G401.6 (cell line): ENCODE data around the gene KCTD11.
A peak's percentile ranks its signal among the peaks of the same experiment; 100 is the strongest.
"Not testable (repeated sequence)": the region's sequence is repeated elsewhere in the genome, so short reads cannot be mapped to it uniquely, and the experiment has no call there.

Experiments used
- FAIRE-seq: peaks from 2 replicates; lab custom pipeline; 2012; peaks lifted over from hg19 to GRCh38; lab: Jason Lieb, UNC

Gene KCTD11

DNA sequence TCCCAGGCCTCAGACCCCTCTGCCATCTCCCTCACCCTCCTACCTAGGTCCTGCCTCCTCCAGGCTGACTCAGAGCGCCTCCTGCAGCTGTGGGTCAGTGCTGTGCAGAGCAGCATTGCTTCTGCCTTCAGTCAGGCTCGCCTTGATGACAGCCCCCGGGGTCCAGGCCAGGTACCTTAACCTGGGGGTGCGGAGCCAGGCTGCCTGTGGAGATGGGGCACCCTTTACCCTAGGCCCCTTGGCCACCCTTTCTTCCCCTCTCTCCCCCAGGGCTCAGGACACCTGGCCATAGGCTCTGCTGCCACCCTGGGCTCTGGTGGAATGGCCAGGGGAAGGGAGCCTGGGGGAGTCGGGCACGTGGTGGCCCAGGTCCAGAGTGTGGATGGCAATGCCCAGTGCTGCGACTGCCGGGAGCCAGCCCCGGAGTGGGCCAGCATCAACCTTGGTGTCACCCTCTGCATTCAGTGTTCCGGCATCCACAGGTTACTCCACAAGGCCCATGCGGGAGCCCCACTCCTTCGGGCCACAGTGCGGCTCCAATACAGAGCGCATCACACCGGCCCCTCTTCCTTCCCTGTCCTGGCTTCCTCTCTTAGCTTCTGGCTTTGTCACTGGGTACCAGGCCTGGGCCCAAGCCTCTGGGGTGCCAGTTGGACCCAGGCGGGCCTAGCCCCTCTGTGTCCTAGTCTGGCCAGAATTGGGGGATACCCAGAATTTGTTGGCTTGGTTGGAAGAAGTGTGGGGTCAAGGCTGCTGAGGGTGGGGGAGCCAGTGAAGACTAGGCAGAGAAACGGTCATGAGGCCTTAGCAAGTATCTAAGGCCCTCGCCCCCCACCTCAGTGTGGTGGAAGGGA, 5.0 kb upstream of the KCTD11 start:
- no peak for FAIRE-seq

DNA sequence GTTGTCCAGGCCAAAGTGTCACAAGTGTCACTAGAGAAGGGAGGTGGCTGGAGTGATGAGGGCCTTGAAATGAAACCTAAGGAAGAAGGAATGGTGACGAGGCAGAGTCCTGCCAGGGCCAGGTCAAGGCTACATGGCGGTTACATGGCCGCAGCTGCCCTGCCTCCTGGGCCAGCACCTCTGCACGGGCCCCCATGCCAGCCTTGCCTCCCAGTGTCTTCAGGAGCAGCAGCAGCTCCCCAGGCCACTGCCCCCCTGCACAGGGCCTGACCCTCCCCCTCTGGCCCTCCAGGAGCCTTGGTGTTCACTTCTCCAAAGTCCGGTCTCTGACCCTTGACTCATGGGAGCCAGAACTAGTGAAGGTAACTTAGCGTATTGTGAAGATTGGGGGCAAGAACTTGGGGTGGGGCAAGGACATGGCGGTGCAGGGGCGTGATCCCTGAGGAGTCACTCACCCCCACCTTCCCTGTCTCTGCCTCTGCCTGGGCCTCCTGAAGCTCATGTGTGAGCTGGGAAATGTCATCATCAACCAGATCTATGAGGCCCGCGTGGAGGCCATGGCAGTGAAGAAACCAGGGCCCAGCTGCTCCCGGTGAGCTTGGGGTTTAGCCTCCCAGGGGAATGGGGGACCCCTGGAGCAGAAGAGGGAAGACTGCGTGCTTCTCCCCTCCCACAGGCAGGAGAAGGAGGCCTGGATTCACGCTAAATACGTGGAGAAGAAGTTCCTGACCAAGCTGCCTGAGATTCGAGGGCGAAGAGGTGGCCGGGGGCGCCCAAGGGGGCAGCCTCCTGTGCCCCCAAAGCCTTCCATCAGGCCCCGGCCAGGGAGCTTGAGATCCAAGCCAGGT, 4.1 kb upstream of the KCTD11 start:
- FAIRE-seq, result no peak

DNA sequence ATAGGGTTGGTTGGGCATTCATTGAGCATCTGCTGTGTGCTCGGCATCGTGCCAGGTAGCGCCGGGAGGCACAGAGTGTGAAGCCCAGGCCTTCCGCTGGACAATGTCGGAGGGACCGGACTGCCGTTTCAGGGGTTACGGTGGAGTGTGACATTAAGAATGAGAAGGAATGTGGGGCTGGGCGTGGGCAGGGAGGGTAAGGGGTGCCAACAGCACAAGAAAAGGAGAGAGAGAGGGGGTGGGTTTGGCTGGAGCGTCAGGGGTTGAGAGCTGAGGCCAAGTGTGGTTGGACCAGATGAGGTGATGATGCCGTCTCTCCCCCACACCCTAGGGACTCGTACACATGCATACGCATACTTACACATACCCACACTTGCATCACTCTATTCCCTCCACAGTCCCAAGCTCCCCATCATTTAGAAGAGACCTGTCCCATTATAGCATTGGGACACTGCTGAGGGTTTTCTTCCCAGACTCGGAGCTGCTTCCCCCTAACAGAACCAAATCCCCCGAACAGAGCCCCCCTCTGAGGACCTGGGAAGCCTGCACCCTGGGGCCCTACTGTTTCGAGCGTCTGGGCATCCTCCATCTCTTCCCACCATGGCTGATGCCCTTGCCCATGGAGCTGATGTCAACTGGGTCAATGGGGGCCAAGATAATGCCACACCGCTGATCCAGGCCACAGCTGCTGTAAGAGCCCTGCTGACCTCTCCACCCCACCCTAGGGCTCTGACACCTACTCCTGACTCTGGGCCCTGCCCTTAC, 3.3 kb upstream of the KCTD11 start:
- no peak for FAIRE-seq

DNA sequence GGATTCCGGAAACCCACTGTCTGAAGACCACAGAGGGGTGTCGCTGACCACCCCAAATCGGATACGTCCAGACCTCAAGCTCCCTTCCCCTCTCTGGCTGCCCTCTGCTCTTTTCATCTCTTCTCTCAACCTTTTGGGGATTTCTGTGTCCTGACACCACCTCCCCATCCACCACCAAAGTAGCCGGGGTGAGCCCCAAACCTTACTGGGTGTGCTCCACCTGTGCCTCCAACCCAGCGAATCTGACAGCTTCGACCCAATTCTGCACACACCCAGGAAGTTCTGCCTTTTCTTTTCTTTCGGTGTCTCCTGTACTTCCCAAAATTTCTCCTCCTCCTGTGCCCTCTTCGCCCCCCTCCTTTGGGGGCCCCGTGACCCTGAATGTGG, 534 bp downstream of the KCTD11 start:
- no peak for FAIRE-seq

DNA sequence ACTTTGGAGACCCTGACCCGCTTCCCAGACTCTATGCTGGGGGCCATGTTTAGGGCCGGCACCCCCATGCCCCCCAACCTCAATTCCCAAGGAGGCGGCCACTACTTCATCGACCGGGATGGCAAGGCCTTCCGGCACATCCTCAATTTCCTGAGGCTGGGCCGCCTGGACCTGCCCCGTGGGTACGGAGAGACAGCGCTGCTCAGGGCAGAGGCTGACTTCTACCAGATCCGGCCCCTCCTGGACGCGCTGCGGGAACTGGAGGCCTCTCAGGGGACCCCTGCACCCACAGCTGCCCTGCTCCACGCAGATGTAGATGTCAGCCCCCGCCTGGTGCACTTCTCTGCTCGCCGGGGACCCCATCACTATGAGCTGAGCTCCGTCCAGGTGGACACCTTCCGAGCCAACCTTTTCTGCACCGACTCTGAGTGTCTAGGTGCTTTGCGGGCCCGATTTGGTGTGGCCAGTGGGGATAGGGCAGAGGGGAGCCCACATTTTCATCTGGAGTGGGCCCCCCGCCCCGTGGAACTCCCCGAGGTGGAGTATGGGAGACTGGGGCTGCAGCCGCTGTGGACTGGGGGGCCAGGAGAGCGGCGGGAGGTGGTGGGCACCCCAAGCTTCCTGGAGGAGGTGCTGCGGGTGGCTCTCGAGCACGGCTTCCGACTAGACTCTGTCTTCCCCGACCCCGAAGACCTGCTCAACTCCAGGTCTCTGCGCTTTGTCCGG, 1.1 kb downstream of the KCTD11 start:
- FAIRE-seq, result no peak

DNA sequence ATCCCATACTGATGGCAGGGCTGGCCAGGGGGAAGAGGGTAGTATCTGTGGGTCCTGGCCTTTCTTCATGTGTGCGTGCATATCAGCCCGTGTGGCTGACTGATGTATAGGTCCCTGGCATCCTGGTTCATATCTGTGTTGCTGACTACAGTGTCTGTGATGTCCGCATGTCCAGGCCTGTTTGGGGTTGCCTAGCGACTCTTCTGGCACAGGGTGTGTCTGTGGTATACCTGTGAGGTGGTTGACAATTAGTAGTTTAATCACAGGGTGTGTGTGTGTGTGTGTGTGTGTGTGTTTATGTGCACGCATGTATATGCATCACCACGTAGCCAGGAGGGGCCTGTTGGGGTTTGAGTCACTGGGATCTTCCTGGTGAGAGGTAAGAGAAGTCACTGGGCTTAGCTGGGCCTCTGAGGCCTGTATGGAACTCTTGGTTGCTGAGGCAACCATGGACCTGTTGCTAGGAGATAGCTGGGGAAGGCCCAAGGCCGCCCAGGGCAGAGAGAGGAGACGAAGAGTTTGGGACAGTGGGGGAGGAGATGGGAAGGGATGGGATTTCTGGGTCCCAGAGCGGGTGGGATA, 2.4 kb downstream of the KCTD11 start:
- no peak for FAIRE-seq

DNA sequence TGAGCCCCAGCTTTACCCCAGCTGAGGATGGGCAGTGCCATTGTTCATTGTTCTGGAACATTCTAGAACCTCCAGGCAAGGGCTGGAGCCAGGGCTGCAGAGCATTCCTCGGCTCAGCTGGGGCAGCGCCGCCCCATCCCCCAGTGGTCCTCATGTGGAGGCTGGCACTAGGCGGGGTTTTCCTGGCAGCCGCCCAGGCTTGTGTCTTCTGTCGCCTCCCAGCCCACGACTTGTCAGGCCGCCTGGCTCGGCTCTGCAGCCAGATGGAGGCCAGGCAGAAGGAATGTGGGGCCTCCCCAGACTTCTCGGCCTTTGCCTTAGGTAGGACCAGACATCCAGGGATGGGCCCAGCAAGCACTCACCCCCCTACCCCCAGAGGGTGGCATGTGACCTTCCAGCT, 3.1 kb downstream of the KCTD11 start, which contains the start of gene TMEM95:
Gene TMEM95, plus strand, starts transcription at position 104 of the 400 bp plus-strand sequence. Its CDS starts 49 bp downstream, at position 153.
- FAIRE-seq, result no peak

DNA sequence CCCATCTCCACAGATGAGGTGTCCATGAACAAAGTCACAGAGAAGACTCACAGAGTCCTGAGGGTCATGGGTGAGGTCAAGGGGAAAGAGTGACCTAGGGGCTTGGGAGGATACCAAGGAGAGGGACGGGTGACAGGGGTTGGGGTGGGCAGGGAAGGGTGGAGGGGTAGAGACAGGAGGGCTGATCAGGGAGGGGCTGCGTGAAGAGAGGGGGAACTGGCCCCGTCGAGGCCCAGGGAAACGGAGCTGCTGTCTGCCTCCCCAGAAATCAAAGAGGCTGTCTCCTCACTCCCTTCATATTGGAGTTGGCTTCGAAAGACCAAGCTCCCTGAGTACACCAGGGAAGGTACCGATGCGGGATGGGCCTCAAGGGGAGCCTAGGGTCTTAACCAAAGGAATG, 3.6 kb downstream of the KCTD11 start:
- no peak for FAIRE-seq

DNA sequence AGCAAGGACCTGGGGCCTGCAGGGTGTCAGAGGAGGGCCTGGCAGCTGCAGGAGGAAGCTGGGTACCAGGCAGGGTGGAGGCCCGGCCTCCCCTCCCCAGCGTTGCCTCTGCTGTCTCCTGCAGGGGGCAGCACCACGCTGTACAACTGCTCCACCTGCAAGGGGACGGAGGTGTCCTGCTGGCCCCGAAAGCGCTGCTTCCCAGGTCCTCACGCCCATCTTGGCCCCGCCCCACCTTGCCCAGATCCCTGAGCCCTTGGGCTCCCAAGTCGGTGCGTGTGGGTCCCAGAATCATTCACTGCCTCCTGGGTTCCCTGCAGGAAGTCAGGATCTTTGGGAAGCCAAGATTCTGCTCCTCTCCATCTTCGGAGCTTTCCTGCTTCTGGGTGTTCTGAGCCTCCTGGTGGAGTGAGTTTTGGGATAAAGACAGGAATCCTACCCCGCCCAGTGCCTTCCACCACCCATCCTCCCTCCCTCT, 4.1 kb downstream of the KCTD11 start:
- FAIRE-seq, result peak; percentile 77

DNA sequence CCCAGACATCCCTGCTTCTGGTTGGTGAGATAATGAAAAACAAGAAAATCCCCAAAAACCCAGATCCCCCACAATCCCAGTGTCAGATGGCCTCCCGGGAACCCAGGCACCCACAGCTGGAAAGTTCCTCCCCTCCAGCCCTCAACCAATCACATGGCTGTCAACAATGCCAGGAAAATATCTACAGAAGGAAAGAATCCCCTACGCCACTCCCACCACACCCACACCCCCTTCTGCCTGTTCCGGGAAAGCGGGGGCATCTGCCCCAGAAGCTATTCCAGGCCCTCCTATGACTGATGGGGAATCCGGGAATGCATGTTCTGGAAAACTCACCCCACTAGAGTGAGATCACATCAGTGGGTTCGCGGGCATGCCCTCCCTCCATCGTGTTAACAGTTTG, 4.8 kb downstream of the KCTD11 start:
- no peak for FAIRE-seq

DNA sequence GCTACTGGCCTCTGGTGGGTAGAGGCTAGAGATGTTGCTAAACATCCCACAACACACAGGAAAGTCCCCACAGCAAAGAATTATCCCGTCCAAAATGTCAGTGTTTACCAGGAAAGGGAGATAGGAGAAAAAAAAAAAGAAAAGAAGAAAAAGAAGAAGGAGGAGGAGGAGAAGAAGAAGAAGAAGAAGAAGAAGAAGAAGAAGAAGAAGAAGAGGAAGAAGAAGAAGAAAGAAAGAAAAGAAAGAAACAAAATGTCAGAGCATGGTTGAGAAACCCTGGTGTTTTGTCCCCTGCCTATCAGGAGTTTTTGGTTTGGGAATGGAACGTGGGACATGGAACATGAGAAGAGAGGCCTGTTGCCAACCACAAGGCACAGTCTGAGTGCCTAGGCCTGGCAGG, 5.4 kb downstream of the KCTD11 start:
- FAIRE-seq, result no peak

DNA sequence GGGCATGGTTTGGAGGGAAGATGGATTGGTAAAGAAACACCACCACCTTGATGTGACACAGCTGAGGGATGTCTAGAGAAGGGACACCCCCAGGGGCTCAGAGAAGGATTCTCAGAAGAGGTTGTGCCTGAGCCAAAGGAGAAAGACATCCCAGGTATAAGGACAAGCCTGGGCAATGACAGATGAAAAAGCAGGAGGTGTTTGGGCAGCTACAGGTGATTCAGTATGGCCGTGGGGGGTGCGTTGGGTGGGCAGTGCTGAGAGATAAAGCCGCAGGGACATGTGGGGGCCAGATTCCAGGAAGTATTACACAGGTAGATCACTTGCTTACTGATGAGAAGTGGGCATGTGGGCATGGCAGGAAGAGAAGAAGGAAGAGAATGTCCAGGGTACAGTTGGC, 9.9 kb downstream of the KCTD11 start:
- no peak for FAIRE-seq

DNA sequence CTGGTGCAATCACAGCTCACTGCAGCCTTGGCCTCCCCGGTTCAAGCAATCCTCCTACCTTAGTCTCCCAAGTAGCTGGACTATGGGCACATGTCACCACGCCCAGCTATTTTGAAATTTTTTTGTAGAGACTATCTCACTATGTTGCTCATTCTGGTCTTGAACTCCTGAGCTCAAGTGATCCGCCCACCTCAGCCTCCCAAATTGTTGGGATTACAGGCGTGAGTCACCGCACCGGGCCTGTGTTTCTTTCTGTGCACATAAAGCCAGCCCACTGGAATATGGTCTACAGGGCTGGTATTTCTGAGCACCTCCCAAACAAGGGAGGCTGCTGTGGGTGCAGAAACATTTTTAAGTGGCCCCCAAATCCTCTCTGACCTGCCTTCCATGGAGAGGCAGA, 11.3 kb downstream of the KCTD11 start:
- FAIRE-seq, result no peak

DNA sequence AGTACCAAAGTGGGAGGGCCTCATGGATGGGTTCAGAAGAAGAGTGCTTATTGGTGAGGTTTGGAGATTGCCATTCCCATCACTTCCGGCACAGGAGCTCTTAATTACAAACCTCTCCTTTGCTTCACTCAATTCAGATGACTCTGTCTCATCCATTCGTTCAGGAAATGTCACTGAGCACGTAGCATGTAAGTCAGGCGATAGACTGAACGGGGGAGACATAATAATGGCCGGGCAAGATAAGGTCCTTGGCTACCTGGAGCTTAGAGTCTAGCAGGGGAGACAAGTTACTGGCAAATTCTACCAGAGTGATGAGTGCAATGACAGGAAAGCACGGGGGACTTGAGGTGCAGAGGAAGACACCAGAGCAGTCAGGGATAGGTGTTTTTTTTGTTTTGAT, 14.0 kb downstream of the KCTD11 start:
- FAIRE-seq, result not testable (repeated sequence)

DNA sequence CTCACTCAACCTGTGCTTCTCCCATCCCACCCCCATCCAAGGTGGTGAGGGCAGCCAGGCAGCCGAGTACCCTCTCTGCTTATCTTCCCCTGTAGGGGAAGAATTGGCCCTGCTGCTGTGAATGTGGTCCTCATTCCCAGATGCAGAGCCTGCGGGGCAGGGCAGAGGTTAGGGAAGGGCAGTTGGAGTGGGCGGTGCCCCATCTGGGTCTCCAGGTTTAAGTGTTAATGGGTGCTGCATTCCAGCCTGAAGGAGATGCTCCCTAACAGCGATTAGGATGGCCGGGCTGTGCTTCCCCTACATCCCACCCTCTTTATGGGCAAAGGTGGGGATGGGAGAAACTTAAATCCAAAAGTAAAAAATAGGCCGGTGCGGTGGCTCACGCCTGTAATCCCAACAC, 15.1 kb downstream of the KCTD11 start:
- no peak for FAIRE-seq

DNA sequence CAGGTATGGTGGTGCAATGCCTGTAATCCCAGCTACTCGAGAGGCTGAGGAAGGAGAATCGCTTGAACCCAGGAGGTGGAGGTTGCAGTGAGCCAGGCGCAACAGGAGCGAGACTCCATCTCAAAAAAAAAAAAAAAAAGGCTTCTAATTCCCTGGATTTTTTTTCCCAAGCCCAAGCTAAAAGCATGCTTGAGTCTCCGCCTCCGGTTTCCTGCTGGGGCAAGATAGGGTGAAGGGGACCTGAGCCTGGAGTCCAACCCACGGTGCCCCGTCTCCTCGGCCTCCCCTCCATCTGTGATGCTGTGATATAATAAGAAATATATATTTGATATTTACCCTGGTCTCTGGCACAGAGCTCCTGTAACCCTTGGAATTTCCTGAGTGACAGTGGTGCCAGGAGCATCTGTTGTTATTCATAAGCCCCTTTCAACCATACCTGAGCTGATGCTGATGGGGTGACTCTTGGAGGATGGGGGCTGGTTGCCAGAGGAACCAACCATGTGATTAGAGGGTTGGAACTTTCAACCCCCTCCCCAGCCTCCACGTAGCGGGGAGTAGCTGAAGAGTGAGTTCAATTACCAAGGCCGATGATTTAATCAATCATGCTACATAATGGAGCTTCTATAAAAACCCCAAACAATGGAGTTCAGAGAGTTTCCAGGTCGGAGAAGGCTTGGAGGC, 16.1 kb downstream of the KCTD11 start:
- FAIRE-seq, result no peak

DNA sequence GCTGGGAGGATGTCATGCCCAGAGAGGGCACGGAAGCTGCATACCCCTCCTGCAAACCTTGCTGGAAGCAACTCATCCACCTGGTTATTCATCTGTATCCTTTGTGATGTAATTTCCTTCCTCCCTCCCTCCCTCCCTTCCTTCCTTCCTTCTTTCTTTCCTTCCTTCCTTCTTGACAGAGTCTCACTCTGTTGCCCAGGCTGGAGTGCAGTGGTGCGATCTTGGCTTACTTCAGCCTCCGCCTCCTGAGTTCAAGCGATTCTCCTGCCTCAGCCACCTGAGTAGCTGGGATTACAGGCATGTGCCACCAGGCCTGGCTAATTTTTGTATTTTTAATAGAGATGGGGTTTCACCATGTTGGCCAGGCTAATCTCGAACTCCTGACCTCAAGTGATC, 16.6 kb downstream of the KCTD11 start:
- FAIRE-seq, result not testable (repeated sequence)

DNA sequence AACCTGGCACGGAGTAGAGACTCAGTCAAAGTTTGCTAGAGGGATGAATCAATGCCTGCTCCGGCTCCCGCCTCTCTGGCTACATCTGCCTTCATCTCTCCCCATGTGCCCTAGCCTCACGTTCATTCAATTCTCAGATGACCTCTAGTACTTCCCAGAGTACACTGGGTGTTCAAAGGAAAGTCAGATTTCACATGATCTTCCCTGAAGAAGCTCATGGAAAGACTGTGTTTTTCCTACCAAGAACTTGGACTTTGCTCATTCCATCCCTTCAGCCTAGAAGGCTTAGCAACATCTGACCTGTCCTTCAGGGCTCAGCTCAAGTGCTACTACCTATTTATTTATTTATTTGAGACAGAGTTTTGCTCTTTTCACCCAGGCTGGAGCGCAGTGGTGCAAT, 17.9 kb downstream of the KCTD11 start:
- FAIRE-seq, result no peak

DNA sequence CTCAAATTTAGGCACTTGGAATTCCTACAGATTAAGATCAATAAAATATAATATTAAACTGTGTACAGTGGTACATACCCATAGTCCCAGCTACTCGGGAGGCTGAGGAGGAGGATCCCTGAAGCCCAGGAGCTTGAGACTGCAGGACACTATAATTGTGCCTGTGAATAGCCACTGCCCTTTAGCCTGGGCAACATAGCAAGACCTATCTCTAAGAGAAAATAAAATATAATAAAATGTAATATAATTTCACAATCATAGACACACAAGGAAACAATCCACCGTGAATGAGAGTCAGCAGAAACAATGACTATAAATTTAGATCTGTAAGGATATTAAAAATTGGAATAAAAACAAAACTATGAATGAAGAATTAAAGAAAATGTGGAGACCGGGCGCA, 18.9 kb downstream of the KCTD11 start:
- no peak for FAIRE-seq

DNA sequence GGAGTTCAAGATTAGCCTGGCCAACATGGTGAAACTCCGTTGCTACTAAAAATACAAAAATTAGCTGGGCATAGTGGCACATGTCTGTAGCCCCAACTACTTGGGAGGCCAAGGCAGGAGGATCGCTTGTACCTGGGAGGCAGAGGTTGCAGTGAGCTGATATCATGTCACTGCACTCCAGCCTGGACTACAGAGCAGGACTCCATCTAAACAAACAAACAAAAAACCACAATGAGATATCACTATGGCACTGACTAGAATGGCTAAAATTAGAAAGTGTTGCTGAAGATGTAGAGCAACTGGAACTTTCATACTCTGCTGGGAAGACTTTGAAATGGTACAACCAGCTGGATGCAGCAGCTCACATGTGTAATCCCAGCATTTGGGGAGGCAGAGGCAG, 22.4 kb downstream of the KCTD11 start:
- FAIRE-seq, result no peak

DNA sequence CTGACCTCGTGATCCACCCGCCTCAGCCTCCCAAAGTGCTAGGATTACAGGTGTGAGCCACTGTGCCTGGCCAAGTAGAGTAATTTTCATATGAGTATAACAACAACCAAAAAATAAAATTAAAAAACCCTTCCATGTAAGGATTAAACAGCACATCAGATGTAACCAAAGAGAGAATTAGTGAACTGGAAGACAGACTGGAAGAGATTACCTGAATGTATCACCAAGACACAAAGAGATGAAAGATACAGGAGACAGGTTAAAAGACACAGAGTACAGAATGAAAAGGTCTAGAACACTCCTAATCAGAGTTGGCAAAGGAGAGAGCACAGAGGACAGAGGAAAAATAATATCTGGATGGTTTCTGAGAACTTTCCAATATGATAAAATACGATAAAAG, 27.2 kb downstream of the KCTD11 start:
- FAIRE-seq, result no peak
